HL-60 (cell line): Measurements from ENCODE around the gene NTNG2.
"Not testable (repeated sequence)": the region's sequence is repeated elsewhere in the genome, so short reads cannot be mapped to it uniquely, and the experiment has no call there.

Experiments used
- DNase-seq, 2 experiments: peaks; one replicate each; pipeline ENCODE4 v3.0.0-alpha.2; 2010 to 2020; ENCODE audit warnings: low read depth in 1 of 2, low spot score in 1 of 2
- H3K27ac ChIP-seq: fragments of 250-450 bp; sonication (Bioruptor Pico); replicated peaks from 2 replicates; pipeline ENCODE4 v1.5.1; 2020; ENCODE audit warnings: mild to moderate bottlenecking, moderate library complexity
- H3K27me3 ChIP-seq: fragments of 250-450 bp; sonication (Bioruptor Pico); 2 replicates; pipeline ENCODE4 v1.5.1; 2021; ENCODE audit warnings: mild to moderate bottlenecking, moderate library complexity; ENCODE audit not compliant: insufficient read depth, poor library complexity, severe bottlenecking
- H3K4me3 ChIP-seq: replicated peaks from 2 replicates; pipeline ENCODE4 v1.5.1; 2011; ENCODE audit warnings: mild to moderate bottlenecking, control low read depth, low read length; ENCODE audit not compliant: insufficient read depth
- CTCF ChIP-seq: IDR thresholded peaks from one replicate; pipeline ENCODE4 v1.5.1; 2011; ENCODE audit warnings: low read length, control low read depth, inconsistent platforms; ENCODE audit not compliant: insufficient read depth
- GABPA ChIP-seq: IDR thresholded peaks from 2 replicates; pipeline ENCODE4 v1.6.1; 2012; ENCODE audit warnings: low read depth
- POLR2AphosphoS5 ChIP-seq: IDR thresholded peaks from 2 replicates; pipeline ENCODE4 v1.6.1; 2012; ENCODE audit warnings: low read depth
- SPI1 ChIP-seq: IDR thresholded peaks from 2 replicates; pipeline ENCODE4 v1.6.1; 2012; ENCODE audit warnings: low read depth, mild to moderate bottlenecking, borderline replicate concordance
- TF ChIP-seq, protein P1 (sequence below): IDR thresholded peaks from 2 replicates; pipeline ENCODE4 v1.6.1; 2012; ENCODE audit warnings: low read depth; ENCODE audit not compliant: insufficient replicate concordance

Gene NTNG2

GRCh38 chr9:132268725-132269352, 107.0 kb downstream of the NTNG2 start:
- no peak for TF ChIP-seq GABPA
- peak; percentile 80 for TF ChIP-seq CTCF
- Histone ChIP-seq H3K27ac (no peak overlapping the region), H3K4me3 (no peak overlapping the region), H3K27me3 (no peaks in the 10 kb centered on the region)
- DNase-seq, result peak in 1 of 2 experiments; percentile 66

GRCh38 chr9:132269704-132270516, 108.1 kb downstream of the NTNG2 start:
- H3K27ac ChIP-seq, H3K27me3 ChIP-seq, DNase-seq, H3K4me3 ChIP-seq: not testable (repeated sequence)

GRCh38 chr9:132274861-132275260, 113.0 kb downstream of the NTNG2 start:
- no peak for DNase-seq
- TF ChIP-seq POLR2AphosphoS5 (no peak), GABPA (no peak), SPI1 (no peak), CTCF (no peak)
- TF ChIP-seq, protein P1, sequence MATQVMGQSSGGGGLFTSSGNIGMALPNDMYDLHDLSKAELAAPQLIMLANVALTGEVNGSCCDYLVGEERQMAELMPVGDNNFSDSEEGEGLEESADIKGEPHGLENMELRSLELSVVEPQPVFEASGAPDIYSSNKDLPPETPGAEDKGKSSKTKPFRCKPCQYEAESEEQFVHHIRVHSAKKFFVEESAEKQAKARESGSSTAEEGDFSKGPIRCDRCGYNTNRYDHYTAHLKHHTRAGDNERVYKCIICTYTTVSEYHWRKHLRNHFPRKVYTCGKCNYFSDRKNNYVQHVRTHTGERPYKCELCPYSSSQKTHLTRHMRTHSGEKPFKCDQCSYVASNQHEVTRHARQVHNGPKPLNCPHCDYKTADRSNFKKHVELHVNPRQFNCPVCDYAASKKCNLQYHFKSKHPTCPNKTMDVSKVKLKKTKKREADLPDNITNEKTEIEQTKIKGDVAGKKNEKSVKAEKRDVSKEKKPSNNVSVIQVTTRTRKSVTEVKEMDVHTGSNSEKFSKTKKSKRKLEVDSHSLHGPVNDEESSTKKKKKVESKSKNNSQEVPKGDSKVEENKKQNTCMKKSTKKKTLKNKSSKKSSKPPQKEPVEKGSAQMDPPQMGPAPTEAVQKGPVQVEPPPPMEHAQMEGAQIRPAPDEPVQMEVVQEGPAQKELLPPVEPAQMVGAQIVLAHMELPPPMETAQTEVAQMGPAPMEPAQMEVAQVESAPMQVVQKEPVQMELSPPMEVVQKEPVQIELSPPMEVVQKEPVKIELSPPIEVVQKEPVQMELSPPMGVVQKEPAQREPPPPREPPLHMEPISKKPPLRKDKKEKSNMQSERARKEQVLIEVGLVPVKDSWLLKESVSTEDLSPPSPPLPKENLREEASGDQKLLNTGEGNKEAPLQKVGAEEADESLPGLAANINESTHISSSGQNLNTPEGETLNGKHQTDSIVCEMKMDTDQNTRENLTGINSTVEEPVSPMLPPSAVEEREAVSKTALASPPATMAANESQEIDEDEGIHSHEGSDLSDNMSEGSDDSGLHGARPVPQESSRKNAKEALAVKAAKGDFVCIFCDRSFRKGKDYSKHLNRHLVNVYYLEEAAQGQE, result no peak
- Histone ChIP-seq H3K27me3 (no peaks in the 10 kb centered on the region), H3K4me3 (no peak overlapping the region), H3K27ac (no peak overlapping the region)

GRCh38 chr9:132283165-132283564, 121.3 kb downstream of the NTNG2 start:
- no peaks in the 10 kb centered on the region for H3K27me3 ChIP-seq
- TF ChIP-seq SPI1 (no peak), POLR2AphosphoS5 (no peak), CTCF (no peak), GABPA (no peak)
- TF ChIP-seq, protein P1, result no peak
- H3K4me3 ChIP-seq, result no peak overlapping the region
- no peak for DNase-seq
- H3K27ac ChIP-seq, result no peak overlapping the region
